H9 (cell line): ENCODE results near the gene UBE2D3. TPM values are rescaled to one million over a fixed set of nuclear protein-coding genes. Genes with fewer than 3 reads are reported as not detected.

Source experiments
- DNase-seq: peaks from one replicate; pipeline ENCODE4 v3.0.0-alpha.2; 2017
- H2AFZ ChIP-seq: one replicate; pipeline ENCODE4 v1.6.1; 2013; ENCODE audit warnings: mild to moderate bottlenecking, low read length, control low read depth, moderate library complexity
- H2AK5ac ChIP-seq: 2 replicates; pipeline ENCODE4 v1.6.1; 2013; ENCODE audit warnings: low read length, control low read depth, mixed read lengths; ENCODE audit not compliant: insufficient read length
- H2BK120ac ChIP-seq: one replicate; pipeline ENCODE4 v1.6.1; 2013; ENCODE audit warnings: low read depth, mild to moderate bottlenecking, low read length, control low read depth, inconsistent platforms; ENCODE audit not compliant: poor library complexity, severe bottlenecking
- H2BK12ac ChIP-seq: 2 replicates; pipeline ENCODE4 v1.6.1; 2013; ENCODE audit warnings: low read length, control low read depth, mixed read lengths, low read depth; ENCODE audit not compliant: insufficient read length
- H2BK15ac ChIP-seq: 2 replicates; pipeline ENCODE4 v1.6.1; 2013; ENCODE audit warnings: low read depth, low read length, control low read depth
- H2BK20ac ChIP-seq: one replicate; pipeline ENCODE4 v1.6.1; 2013; ENCODE audit warnings: low read depth, mild to moderate bottlenecking, low read length, control low read depth, inconsistent platforms; ENCODE audit not compliant: poor library complexity, severe bottlenecking
- H2BK5ac ChIP-seq: 2 replicates; pipeline ENCODE4 v1.6.1; 2013; ENCODE audit warnings: low read length, control low read depth, mixed read lengths; ENCODE audit not compliant: insufficient read length
- H3K14ac ChIP-seq: 2 replicates; pipeline ENCODE4 v1.6.1; 2013; ENCODE audit warnings: low read length, control low read depth; ENCODE audit not compliant: insufficient read depth
- H3K18ac ChIP-seq: 2 replicates; pipeline ENCODE4 v1.6.1; 2013; ENCODE audit warnings: low read depth, mild to moderate bottlenecking, mixed read lengths, low read length, control low read depth; ENCODE audit not compliant: insufficient read length
- H3K23ac ChIP-seq: 2 replicates; pipeline ENCODE4 v1.6.1; 2013; ENCODE audit warnings: low read length, control low read depth, mixed read lengths, low read depth; ENCODE audit not compliant: insufficient read length
- H3K23me2 ChIP-seq: 2 replicates; pipeline ENCODE4 v1.6.1; 2013; ENCODE audit warnings: low read depth, mild to moderate bottlenecking, mixed read lengths, low read length, control low read depth; ENCODE audit not compliant: insufficient read length, poor library complexity, severe bottlenecking
- H3K27ac ChIP-seq: 2 replicates; pipeline ENCODE4 v1.5.1; 2013; ENCODE audit warnings: low read length, control low read depth, mixed read lengths, low read depth; ENCODE audit not compliant: insufficient read length
- H3K27me3 ChIP-seq: 2 replicates; pipeline ENCODE4 v1.6.1; 2013; ENCODE audit warnings: low read length, control low read depth, inconsistent platforms; ENCODE audit not compliant: insufficient read depth
- H3K4ac ChIP-seq: 2 replicates; pipeline ENCODE4 v1.6.1; 2013; ENCODE audit warnings: low read depth, mild to moderate bottlenecking, control low read depth, inconsistent platforms, low read length, moderate library complexity
- H3K4me1 ChIP-seq: 2 replicates; pipeline ENCODE4 v1.6.1; 2013; ENCODE audit warnings: low read length, control low read depth, inconsistent platforms; ENCODE audit not compliant: insufficient read depth
- H3K4me2 ChIP-seq: 2 replicates; pipeline ENCODE4 v1.6.1; 2013; ENCODE audit warnings: low read length, control low read depth, mixed read lengths; ENCODE audit not compliant: insufficient read length, insufficient read depth
- H3K56ac ChIP-seq: 2 replicates; pipeline ENCODE4 v1.6.1; 2013; ENCODE audit warnings: low read depth, mild to moderate bottlenecking, mixed read lengths, low read length, control low read depth; ENCODE audit not compliant: insufficient read length
- H3K79me1 ChIP-seq: 2 replicates; pipeline ENCODE4 v1.6.1; 2013; ENCODE audit warnings: low read depth, mild to moderate bottlenecking, moderate library complexity, low read length, control low read depth, inconsistent platforms; ENCODE audit not compliant: insufficient read depth, poor library complexity, severe bottlenecking
- H3K79me2 ChIP-seq: 2 replicates; pipeline ENCODE4 v1.6.1; 2013; ENCODE audit warnings: low read length, control low read depth, inconsistent platforms; ENCODE audit not compliant: insufficient read depth
- H3K9ac ChIP-seq: 2 replicates; pipeline ENCODE4 v1.6.1; 2013; ENCODE audit warnings: low read length, control low read depth, mixed read lengths; ENCODE audit not compliant: insufficient read length; ENCODE audit errors: extremely low read depth
- H3K9me3 ChIP-seq: one replicate; pipeline ENCODE4 v1.6.1; 2013; ENCODE audit warnings: low read depth, low read length, inconsistent platforms; ENCODE audit not compliant: control insufficient read depth
- H3T11ph ChIP-seq: one replicate; pipeline ENCODE4 v1.6.1; 2013; ENCODE audit warnings: mild to moderate bottlenecking, low read length, control low read depth, inconsistent platforms
- H4K20me1 ChIP-seq: one replicate; pipeline ENCODE4 v1.6.1; 2013; ENCODE audit not compliant: control insufficient read depth, insufficient read length, insufficient read depth
- H4K5ac ChIP-seq: 2 replicates; pipeline ENCODE4 v1.6.1; 2013; ENCODE audit warnings: low read depth, mild to moderate bottlenecking, mixed read lengths, low read length, control low read depth; ENCODE audit not compliant: insufficient read length
- H4K8ac ChIP-seq: replicated peaks from 2 replicates; pipeline ENCODE4 v1.6.1; 2013; ENCODE audit warnings: low read length, control low read depth, mixed read lengths, low read depth; ENCODE audit not compliant: insufficient read length
- H4K91ac ChIP-seq: 2 replicates; pipeline ENCODE4 v1.6.1; 2013; ENCODE audit warnings: low read depth, mild to moderate bottlenecking, moderate library complexity, mixed read lengths, low read length, control low read depth; ENCODE audit not compliant: insufficient read length
- H3K27ac Mint-ChIP-seq, 3 experiments: 2 replicates in 2 of 3; 3 replicates in 1 of 3; pipeline ENCODE4 v1.8.0; 2020 to 2021; ENCODE audit warnings: mixed read lengths in 3 of 3, mild to moderate bottlenecking in 1 of 3, moderate library complexity in 1 of 3
- H3K27me3 Mint-ChIP-seq: 2 replicates; pipeline ENCODE4 v1.8.0; 2021; ENCODE audit warnings: low read depth, mild to moderate bottlenecking, moderate library complexity, mixed read lengths
- H3K36me3 Mint-ChIP-seq, 3 experiments: 2 replicates in 2 of 3; 3 replicates in 1 of 3; pipeline ENCODE4 v1.8.0; 2020 to 2021; ENCODE audit warnings: low read depth in 3 of 3, mixed read lengths in 3 of 3; ENCODE audit not compliant: insufficient read depth in 1 of 3
- H3K4me1 Mint-ChIP-seq, 2 experiments: 2 replicates each; pipeline ENCODE4 v1.8.0; 2020; ENCODE audit warnings: mixed read lengths in 2 of 2
- H3K4me3 Mint-ChIP-seq, 2 experiments: 2 replicates in 1 of 2; 3 replicates in 1 of 2; pipeline ENCODE4 v1.8.0; 2020 to 2021; ENCODE audit warnings: mild to moderate bottlenecking in 2 of 2, mixed read lengths in 2 of 2, moderate library complexity in 1 of 2
- H3K9me3 Mint-ChIP-seq, 2 experiments: 2 replicates in 1 of 2; 3 replicates in 1 of 2; pipeline ENCODE4 v1.8.0; 2020; ENCODE audit warnings: mild to moderate bottlenecking in 2 of 2, mixed read lengths in 2 of 2, moderate library complexity in 1 of 2
- WGBS: extraction: QIAGEN DNeasy Blood & Tissue Kit; methylation state at CpG from one replicate; pipeline ENCODE4 v1.1.7; 2013; ENCODE audit warnings: missing lambda C conversion rate, low lambda C conversion rate, mixed read lengths; ENCODE audit not compliant: insufficient read length; ENCODE audit errors: extremely low coverage; 5-methylcytosine and 5-hydroxymethylcytosine counted together
- total RNA-seq: library from RNA; stranded (reverse); gene quantifications from 2 replicates; pipeline ENCODE4 v1.2.1, GENCODE V29; 2021
- TF ChIP-seq, protein P1 (sequence below): fragments of 200-600 bp; sonication (generic); conservative IDR thresholded peaks from 3 replicates; pipeline ENCODE4 v1.8.0; 2021; ENCODE audit warnings: antibody characterized with exemption, mild to moderate bottlenecking

Gene UBE2D3
- total RNA-seq, 1 experiment from 2014 or later, result 378 TPM

DNA sequence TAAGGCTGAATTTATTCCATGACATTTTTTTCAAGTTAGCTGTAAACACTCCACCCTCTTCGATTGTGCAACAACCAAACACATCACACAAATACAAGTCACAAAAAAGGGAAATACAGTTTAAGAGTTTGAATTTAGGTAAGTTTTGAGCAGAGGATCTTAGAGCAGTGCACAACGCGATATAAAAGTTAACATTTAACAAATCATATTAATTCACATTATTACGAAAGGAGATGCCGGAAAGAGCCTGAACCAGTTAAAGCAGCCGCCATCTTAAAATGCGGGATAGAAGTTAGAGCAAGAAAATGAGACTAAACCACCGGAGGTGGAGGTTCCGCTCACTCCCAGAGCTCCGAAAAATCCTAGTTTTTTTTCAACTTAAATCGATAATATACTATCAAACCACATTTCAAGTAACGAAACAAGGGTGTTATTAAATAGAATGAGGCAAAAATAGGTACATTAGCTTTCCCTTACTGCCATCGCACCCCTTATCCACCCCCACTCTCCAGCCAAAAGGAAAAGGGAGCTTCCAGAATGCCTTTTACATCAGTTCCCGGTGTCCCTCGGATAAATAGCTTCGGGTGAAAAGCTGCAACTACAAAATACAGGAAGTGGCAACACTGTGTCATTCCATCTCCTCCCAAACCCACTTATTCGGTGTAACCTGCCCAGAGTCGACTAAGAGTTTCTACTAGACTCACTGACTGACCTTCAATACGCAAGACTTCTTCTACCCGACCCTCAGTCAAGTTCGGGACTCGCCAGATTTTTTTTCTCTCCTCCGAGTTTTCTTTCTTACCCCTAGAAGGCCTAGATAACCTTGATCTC is 1.9 kb downstream of the UBE2D3 start:
- H3K9me3 ChIP-seq, result no peaks in the 10 kb centered on the region
- H3K4me1 Mint-ChIP-seq, result peaks cover 37 to 54% of the 10 kb centered on the region in 2 experiments
- H4K20me1 ChIP-seq, result peaks cover 2% of the 10 kb centered on the region
- no peak overlapping the region for H4K91ac ChIP-seq
- H2BK120ac ChIP-seq, result no peak overlapping the region
- no peaks in the 10 kb centered on the region for H3K27me3 ChIP-seq
- H3K36me3 Mint-ChIP-seq, result peaks cover 3 to 18% (median 9%) of the 10 kb centered on the region in 3 experiments; a peak in 5 of 7 replicates
- no peaks in the 10 kb centered on the region; the same call in 1 of the 2 replicates for H3K4me1 ChIP-seq
- no peak overlapping the region for H2BK15ac ChIP-seq
- no peaks in the 10 kb centered on the region; a peak in 1 of 5 replicates for H3K9me3 Mint-ChIP-seq
- H3K27ac ChIP-seq, result peak overlapping the region; percentile 89
- H3T11ph ChIP-seq, result no peak overlapping the region
- no peak overlapping the region for H4K8ac ChIP-seq
- H3K27ac Mint-ChIP-seq, result no peak overlapping the region
- H3K23me2 ChIP-seq, result no peaks in the 10 kb centered on the region
- H3K9ac ChIP-seq, result peak overlapping the region; percentile 93
- H3K79me1 ChIP-seq, result no peaks in the 10 kb centered on the region
- no peak overlapping the region for H3K4ac ChIP-seq
- H3K18ac ChIP-seq, result no peak overlapping the region
- H2BK20ac ChIP-seq, result no peak overlapping the region
- no peaks in the 10 kb centered on the region for H3K27me3 Mint-ChIP-seq
- H3K23ac ChIP-seq, result no peak overlapping the region
- TF ChIP-seq, protein P1, sequence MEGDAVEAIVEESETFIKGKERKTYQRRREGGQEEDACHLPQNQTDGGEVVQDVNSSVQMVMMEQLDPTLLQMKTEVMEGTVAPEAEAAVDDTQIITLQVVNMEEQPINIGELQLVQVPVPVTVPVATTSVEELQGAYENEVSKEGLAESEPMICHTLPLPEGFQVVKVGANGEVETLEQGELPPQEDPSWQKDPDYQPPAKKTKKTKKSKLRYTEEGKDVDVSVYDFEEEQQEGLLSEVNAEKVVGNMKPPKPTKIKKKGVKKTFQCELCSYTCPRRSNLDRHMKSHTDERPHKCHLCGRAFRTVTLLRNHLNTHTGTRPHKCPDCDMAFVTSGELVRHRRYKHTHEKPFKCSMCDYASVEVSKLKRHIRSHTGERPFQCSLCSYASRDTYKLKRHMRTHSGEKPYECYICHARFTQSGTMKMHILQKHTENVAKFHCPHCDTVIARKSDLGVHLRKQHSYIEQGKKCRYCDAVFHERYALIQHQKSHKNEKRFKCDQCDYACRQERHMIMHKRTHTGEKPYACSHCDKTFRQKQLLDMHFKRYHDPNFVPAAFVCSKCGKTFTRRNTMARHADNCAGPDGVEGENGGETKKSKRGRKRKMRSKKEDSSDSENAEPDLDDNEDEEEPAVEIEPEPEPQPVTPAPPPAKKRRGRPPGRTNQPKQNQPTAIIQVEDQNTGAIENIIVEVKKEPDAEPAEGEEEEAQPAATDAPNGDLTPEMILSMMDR, result no peak
- no peak overlapping the region for H2AK5ac ChIP-seq
- no peak overlapping the region for H2AFZ ChIP-seq
- H3K4me2 ChIP-seq, result peak overlapping the region; percentile 73
- no peak overlapping the region for H3K56ac ChIP-seq
- peak; percentile 50 for DNase-seq
- H4K5ac ChIP-seq, result no peak overlapping the region
- no peak overlapping the region for H2BK5ac ChIP-seq
- peaks cover 51% of the 10 kb centered on the region; the same call in 1 of the 2 replicates for H3K79me2 ChIP-seq
- no peak overlapping the region for H3K4me3 Mint-ChIP-seq
- H2BK12ac ChIP-seq, result no peak overlapping the region
- no CpG with 5 or more reads among the region's 23 CpGs for WGBS
- H3K14ac ChIP-seq, result no peak overlapping the region
